GM13976 (cell line): ENCODE measurements around the gene ADRA1B.

ENCODE experiments used
- DNase-seq: peaks from one replicate; pipeline ENCODE4 v3.0.0; 2012; ENCODE audit warnings: low spot score
- in situ Hi-C: fragments of 300-500 bp; cut with MboI; formaldehyde crosslinking; loops from one replicate; pipeline ENCODE4 v1.12.0; 2022; ENCODE audit warnings: low sequenced_read_pairs, mixed read lengths, inconsistent platforms; ENCODE audit not compliant: unreplicated experiment
- TF ChIP-seq, protein P1 (sequence below): IDR thresholded peaks from 2 replicates; pipeline ENCODE4 v1.5.1; 2012; ENCODE audit warnings: borderline replicate concordance, mild to moderate bottlenecking; ENCODE audit not compliant: insufficient read depth; ENCODE audit errors: extremely low read depth, missing control alignments, control extremely low read depth

The ADRA1B gene

DNA sequence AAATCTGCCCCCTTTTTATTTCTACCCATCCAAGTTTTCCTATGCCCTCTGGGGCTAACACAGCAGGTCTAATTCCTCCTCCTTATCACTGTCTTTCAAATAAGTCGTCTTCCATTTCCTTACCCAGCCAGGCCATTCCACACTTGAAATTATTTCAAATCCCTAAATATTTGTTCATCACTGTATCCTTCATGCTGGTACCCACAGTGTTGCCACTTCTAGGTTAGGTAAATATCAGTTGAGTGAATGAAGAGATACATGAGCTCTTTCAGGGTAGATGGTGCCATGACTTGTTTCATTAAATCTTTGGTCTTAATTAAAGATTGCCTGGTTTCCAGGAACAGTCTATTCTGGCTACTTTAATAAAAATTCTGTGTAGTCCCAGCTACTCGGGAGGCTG is 35.6 kb upstream of the ADRA1B start:
- in situ Hi-C loops: no loop called here
- TF ChIP-seq, protein P1, sequence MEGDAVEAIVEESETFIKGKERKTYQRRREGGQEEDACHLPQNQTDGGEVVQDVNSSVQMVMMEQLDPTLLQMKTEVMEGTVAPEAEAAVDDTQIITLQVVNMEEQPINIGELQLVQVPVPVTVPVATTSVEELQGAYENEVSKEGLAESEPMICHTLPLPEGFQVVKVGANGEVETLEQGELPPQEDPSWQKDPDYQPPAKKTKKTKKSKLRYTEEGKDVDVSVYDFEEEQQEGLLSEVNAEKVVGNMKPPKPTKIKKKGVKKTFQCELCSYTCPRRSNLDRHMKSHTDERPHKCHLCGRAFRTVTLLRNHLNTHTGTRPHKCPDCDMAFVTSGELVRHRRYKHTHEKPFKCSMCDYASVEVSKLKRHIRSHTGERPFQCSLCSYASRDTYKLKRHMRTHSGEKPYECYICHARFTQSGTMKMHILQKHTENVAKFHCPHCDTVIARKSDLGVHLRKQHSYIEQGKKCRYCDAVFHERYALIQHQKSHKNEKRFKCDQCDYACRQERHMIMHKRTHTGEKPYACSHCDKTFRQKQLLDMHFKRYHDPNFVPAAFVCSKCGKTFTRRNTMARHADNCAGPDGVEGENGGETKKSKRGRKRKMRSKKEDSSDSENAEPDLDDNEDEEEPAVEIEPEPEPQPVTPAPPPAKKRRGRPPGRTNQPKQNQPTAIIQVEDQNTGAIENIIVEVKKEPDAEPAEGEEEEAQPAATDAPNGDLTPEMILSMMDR: no peak
- no peak for DNase-seq

DNA sequence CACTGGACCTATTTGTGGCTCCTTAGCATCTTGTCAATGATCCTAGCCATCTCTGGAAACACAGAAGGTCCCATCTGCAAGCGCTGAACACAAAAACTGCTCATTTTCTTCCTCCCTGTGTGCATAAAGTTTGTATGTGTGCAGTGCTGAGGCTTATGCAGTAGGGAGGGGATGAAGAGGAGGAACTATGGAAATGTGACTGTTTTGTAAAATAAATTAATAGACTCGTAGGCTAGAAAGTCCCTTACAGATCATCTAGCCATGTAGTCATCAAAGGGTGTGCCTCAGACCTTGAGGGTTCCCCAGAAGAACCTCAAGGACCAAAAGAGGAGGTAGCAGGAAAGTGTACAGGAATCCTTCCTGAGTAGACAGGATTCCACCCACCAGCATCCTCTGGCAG is 34.3 kb upstream of the ADRA1B start:
- TF ChIP-seq, protein P1: no peak
- no peak for DNase-seq
- in situ Hi-C loops: no loop called here

DNA sequence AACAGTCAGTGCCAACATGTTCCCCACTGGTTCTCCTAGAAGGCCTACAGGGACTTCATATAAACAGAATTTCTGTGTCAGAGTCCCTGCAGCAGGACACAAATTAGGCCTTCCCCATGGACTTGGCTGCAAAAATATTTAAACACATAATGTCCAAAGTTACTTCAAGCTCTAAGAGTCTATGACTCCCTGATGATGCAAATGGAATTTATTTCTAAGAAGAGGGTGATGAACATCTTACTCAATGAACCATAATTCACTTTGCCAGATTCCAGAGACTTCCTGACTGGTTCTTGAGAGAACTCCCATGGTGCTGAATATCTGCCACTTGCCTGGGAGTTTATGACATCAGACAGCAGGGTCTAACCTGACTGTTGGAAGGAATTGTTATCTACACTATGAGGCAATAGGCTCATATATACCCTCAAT is 32.7 kb upstream of the ADRA1B start:
- TF ChIP-seq, protein P1: no peak
- in situ Hi-C loops: no loop called here
- DNase-seq: no peak

DNA sequence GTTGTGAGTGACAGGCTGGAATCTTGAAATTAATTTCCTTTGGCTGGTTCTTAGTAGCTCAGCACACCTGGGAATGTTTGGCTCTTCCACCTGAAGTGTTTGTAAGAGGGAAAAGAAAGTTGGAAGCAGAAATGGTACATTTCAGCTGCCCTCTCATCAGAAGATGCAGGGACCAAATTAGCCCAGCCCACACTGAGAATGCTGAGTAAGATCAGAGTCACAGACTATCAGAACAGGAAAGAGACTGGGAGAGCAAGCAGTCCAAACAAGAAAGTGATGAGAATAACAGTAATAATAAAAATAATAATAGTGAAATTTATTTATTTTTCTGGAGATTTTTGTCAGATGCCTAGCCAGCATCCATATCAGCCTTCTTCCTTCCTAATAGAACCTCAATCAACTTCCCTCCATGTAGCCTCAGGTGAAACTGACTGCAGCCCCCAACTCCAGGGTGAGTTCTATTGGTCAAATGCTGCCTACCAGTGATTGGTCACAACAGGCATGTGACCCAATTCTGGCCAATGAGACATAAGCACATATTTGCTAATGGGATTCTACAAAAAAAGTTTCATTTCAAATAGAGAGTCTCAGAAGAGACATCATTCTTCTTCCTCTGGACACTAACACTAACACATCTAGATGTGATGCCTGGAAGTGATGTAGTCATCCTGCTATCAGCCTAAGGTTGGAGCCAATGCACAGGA is 31.2 kb upstream of the ADRA1B start:
- TF ChIP-seq, protein P1: no peak
- no peak for DNase-seq
- in situ Hi-C loops: no loop called here

DNA sequence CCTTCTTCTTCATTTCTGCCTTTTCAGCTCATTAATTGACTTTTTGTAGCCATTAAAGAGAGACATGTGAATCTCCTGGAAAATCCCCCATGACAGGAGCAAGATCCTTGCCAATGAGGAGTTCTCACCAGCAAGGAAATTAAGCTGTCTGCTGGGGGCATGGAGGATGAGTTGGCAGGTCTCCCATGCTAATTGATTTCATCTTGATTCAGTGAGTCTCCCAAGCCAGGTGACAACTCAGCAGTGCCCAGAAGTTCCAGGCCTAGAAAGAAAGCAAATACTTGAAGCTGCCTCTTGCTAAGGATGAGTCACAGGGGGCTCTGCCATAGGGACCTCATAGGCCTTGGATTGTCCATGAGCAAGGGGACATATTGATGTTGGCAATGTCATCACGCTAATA is 30.0 kb upstream of the ADRA1B start:
- in situ Hi-C loops: no loop called here
- DNase-seq: no peak
- TF ChIP-seq, protein P1: no peak

DNA sequence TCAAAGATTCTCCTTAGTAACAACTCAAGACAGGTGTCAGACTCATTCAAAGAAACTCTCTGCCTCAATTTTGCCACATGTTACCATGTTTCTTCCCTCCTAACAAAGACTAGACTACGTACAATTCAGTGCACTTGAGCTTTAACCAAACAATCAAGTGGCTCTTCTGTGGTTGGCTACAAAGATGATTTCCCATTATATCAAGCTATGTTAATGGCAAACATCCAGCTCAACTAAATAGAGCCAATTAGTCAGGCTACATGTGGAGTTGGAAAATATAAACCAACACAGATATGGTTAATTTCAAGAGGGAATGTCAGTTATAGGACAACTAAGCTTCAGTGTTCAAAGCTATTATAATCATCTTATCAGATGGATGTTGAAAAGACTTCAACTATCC is 29.2 kb upstream of the ADRA1B start:
- TF ChIP-seq, protein P1: no peak
- in situ Hi-C loops: no loop called here
- DNase-seq: no peak
